ENCODE data around the gene LINGO3. TPM values are rescaled to one million over a fixed set of nuclear protein-coding genes. Genes with fewer than 3 reads are reported as not detected.

Gene LINGO3
- polyA plus RNA-seq, 1 donor from 2014 or later, result 2.7 TPM

GRCh38 chr19:2345794-2346663, 38.1 kb upstream of the LINGO3 start:
- Histone ChIP-seq H3F3A (ENCODE audit: insufficient read depth, low read length, poor library complexity, severe bottlenecking) (no peaks in the 10 kb centered on the region), H3K27ac (ENCODE audit: low read length) (no peak overlapping the region), H3K9me3 (ENCODE audit: low read length) (no peaks in the 10 kb centered on the region), H2AFZ (ENCODE audit: low read depth, low read length) (no peak overlapping the region), H3K9me2 (ENCODE audit: insufficient read depth, low read length) (no peaks in the 10 kb centered on the region), H3K9ac (ENCODE audit: low read length) (no peak overlapping the region), H3K36me3 (ENCODE audit: insufficient read depth, low read length) (peaks cover 3% of the 10 kb centered on the region), H3K4me3 (ENCODE audit: low read length) (no peak overlapping the region), H3K4me2 (ENCODE audit: low read length) (no peak overlapping the region), H3K27me3 (ENCODE audit: insufficient read depth, low read depth, low read length) (no peaks in the 10 kb centered on the region), H3K79me2 (replicated peaks; ENCODE audit: insufficient read depth, low read length) (no peaks in the 10 kb centered on the region), H4K20me1 (ENCODE audit: insufficient read depth) (no peaks in the 10 kb centered on the region)
- TF ChIP-seq CTCF (IDR thresholded peaks at IDR 0.05; ENCODE audit: poor library complexity, severe bottlenecking) (no peak), SMC3 (conservative IDR thresholded peaks at IDR 0.05; ENCODE audit: poor library complexity) (no peak), POLR2AphosphoS5 (IDR thresholded peaks at IDR 0.05) (no peak), RAD21 (conservative IDR thresholded peaks at IDR 0.05) (no peak), REST (IDR thresholded peaks at IDR 0.05; ENCODE audit: borderline replicate concordance) (no peak), EP300 (conservative IDR thresholded peaks at IDR 0.05; ENCODE audit: poor library complexity, severe bottlenecking) (no peak), EZH2 (IDR thresholded peaks at IDR 0.05; ENCODE audit: borderline replicate concordance, insufficient read depth, low read length, poor library complexity, severe bottlenecking) (no peak), MXI1 (conservative IDR thresholded peaks at IDR 0.05; ENCODE audit: poor library complexity, severe bottlenecking) (no peak), TAF1 (IDR thresholded peaks at IDR 0.05; ENCODE audit: low read depth) (no peak)

GRCh38 chr19:2345076-2345475, 37.1 kb upstream of the LINGO3 start:
- Histone ChIP-seq H3K27ac (ENCODE audit: low read length) (no peak overlapping the region), H3K4me2 (ENCODE audit: low read length) (no peak overlapping the region), H3F3A (ENCODE audit: insufficient read depth, low read length, poor library complexity, severe bottlenecking) (no peaks in the 10 kb centered on the region), H4K20me1 (ENCODE audit: insufficient read depth) (no peaks in the 10 kb centered on the region), H3K4me3 (ENCODE audit: low read length) (no peak overlapping the region), H3K36me3 (ENCODE audit: insufficient read depth, low read length) (peaks cover 3% of the 10 kb centered on the region), H2AFZ (ENCODE audit: low read depth, low read length) (no peak overlapping the region), H3K9me3 (ENCODE audit: low read length) (no peaks in the 10 kb centered on the region), H3K9ac (ENCODE audit: low read length) (no peak overlapping the region), H3K79me2 (replicated peaks; ENCODE audit: insufficient read depth, low read length) (no peaks in the 10 kb centered on the region), H3K9me2 (ENCODE audit: insufficient read depth, low read length) (no peaks in the 10 kb centered on the region), H3K27me3 (ENCODE audit: insufficient read depth, low read depth, low read length) (no peaks in the 10 kb centered on the region)
- TF ChIP-seq SMC3 (conservative IDR thresholded peaks at IDR 0.05; ENCODE audit: poor library complexity) (no peak), REST (IDR thresholded peaks at IDR 0.05; ENCODE audit: borderline replicate concordance) (no peak), TAF1 (IDR thresholded peaks at IDR 0.05; ENCODE audit: low read depth) (no peak), RAD21 (conservative IDR thresholded peaks at IDR 0.05) (no peak)

Data from neural cell (in vitro differentiated cells).